B cell (primary cell): ENCODE measurements around the gene OCA2.

Experiments used
- CTCF ChIP-seq: fragments of 200-600 bp; IDR thresholded peaks from one replicate; pipeline ENCODE4 v1.8.0; 2022; ENCODE audit warnings: antibody characterized with exemption, mild to moderate bottlenecking
- EZH2 ChIP-seq: IDR thresholded peaks from 2 replicates; pipeline ENCODE4 v1.6.1; 2012; ENCODE audit warnings: borderline replicate concordance, low read depth, mild to moderate bottlenecking, moderate library complexity, low read length; ENCODE audit not compliant: insufficient read depth, poor library complexity, severe bottlenecking

- no peak for TF ChIP-seq CTCF
- no peak for TF ChIP-seq EZH2
Measured at GRCh38 chr15:28081594-28081993, 17.5 kb downstream of the OCA2 start.
